HuH-7 (cell line): ENCODE results near the gene PTPN7.
A peak's percentile ranks its signal among the peaks of the same experiment; 100 is the strongest.
"Not testable (repeated sequence)": the region's sequence is repeated elsewhere in the genome, so short reads cannot be mapped to it uniquely, and the experiment has no call there.

Source experiments
- DNase-seq: peaks from one replicate; pipeline ENCODE4 v3.0.0; 2011; ENCODE audit warnings: low spot score

PTPN7 gene

DNA sequence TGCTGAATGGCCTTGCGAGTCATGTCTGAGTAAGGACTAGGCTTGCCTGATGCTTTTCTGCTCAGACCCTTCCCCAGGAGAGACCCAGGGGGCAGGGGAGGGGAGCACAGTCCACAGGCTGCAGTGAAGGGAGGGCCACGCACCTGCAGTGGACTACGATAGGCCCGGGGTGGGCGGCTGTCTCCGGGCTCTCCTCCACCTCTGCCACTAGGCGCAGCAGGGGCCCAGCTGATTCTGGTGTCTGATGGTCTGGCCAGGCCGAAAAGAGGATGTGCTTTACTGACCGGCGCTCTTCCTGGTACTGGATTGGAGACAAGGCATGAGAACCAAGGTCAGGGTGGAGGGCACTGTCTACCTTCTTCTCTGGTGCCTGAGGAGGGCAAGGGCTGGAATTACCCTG lies 8.0 kb downstream of the PTPN7 start:
- no peak for DNase-seq

DNA sequence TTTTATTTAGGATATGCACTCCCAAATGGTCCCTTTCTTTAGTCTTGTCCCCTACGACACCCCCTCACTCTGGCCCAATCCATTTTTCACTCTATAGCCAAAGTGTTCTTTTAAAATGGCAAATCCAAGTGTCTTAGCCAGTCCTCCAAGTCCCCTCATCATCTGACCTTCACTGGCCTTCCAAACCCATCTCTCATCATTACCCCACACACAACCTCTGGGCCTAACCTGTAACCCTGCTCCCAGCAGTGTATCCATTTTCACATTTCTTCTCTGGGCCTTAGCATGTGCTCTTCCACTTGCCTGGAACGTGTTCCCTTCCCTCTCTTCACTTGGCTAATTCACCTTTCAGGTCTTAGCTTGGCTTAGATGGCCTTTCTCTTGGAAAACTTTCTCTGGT lies 9.4 kb downstream of the PTPN7 start:
- DNase-seq: no peak

DNA sequence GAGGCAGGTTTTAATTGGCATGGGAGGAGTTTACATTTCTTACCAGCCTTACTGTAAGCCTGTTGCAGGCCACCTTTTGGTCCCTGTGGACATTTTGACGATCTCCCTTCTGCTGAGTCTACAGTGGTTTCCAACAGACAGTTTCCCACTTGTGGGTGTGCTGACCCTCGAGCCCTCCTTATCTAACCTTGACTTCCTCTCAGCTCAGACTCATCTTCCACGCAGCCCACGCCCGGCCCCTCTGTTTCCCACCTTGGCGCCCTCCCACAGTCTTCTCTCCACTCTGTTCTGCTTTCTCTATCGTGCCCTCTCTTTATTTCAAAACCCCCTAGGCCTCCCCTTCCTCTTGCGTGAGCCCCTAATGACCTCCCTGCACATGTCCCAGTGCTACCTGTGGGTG lies 9.8 kb downstream of the PTPN7 start:
- DNase-seq: no peak

DNA sequence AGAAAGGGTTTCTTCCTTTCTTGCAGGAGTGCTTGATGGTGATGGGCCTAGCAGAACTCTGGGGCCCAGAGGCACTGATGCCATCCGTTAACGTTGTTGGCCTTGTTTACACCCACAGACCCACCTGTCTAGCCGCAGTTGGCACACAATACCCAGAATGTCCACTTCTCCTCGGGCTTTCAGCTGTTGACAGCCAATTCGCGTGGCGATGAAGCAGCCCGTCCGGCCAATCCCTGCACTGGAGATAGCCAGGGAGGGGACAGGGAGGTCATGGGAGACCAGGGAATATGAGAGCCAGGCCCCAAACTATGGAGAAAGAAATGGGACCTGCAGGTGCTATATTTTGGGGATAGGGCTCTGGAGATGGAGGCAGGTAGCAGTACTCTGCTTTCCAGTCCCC lies 10.2 kb downstream of the PTPN7 start:
- DNase-seq: no peak

DNA sequence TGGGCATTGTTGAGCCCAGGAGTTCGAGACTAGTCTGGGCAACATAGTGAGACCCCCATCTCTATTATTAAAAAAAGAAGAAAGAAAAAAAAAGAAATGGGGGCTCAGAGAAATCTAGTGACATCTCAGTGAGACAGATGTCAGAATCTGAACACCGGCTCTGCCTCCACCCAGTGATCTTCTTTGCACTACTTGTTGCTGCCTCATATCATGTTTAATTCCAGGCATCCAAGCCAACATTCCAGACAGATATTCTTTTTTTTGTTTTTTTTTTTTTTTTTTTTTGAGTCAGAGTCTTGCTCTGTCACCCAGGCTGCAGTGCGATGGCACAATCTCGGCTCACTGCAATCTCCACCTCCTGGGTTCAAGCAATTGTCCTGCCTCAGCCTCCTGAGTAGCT lies 10.8 kb downstream of the PTPN7 start:
- DNase-seq: no peak

DNA sequence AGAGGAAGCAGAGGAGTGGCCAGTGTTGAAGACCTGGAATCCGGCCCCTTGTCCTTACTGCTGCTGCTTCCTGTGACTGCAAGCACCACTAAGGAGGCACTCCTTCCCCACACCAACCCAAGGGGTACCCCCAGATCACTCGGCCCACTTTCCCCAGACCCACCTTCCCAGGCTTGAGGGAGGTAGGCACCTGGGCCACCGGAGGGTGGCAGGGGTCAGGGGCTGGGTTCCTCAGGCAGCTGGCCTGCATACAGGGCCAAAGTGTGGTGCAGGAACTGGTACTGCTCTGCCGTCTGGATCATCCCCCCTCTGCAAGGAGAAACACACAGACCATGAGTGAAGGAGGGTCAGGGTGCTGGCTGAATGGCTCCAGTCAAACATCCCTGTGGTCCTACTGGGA lies 12.0 kb downstream of the PTPN7 start:
- no peak for DNase-seq

DNA sequence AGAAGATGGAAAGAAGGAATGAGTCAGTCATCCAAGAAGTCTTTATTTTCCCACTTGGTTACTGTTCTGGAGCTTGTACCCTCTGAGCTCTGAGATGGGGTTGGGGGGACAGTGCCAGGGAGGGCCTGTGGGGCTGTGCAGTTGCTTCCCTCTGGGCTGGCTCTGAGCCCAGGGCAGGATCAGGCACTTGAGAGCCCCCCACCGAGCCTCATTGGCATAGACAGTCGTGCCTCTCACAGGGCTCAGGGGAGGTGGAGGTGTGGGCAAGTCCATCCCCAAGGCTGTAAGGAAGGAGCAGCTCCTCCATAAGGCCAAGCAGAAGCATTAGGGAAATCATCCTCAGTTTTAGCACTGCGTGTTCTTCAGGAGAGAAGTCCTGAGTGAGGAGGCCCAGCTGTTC lies 13.4 kb downstream of the PTPN7 start:
- no peak for DNase-seq

DNA sequence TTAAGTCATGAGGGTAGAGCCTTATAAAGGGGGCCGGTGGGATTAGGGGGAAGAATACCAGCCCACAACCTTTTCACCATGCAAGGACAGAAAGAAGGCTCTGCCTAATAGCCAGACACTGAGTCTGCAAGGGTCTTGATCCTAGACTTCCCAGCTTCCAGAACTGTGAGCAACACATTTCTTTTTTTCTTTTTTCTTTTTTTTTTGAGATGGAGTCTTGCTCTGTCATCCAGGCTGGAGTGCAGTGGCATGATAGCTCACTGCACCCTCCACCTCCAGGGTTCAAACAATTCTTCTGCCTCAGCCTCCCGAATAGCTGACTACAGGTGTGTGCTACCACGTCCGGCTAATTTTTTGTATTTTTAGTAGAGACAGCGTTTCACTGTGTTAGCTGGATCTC lies 14.1 kb downstream of the PTPN7 start:
- DNase-seq: no peak

DNA sequence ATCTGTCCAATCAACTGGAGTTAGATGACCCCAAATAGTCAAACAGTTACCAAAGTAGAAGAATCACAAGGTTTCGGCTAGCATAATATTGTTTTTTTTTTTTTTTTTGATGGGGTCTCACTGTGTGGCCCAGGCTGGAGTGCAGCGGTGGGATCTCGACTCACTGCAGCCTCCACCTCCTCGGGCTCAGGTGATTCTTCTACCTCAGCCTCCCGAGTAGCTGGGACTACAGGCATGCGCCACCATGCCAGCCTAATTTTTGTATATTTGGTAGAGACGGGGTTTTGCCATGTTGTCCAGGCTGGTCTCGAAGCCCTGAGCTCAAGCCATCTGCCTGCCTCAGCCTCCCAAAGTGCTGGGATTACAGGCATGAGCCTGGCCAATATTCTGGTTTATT lies 14.7 kb downstream of the PTPN7 start:
- not testable (repeated sequence) for DNase-seq

DNA sequence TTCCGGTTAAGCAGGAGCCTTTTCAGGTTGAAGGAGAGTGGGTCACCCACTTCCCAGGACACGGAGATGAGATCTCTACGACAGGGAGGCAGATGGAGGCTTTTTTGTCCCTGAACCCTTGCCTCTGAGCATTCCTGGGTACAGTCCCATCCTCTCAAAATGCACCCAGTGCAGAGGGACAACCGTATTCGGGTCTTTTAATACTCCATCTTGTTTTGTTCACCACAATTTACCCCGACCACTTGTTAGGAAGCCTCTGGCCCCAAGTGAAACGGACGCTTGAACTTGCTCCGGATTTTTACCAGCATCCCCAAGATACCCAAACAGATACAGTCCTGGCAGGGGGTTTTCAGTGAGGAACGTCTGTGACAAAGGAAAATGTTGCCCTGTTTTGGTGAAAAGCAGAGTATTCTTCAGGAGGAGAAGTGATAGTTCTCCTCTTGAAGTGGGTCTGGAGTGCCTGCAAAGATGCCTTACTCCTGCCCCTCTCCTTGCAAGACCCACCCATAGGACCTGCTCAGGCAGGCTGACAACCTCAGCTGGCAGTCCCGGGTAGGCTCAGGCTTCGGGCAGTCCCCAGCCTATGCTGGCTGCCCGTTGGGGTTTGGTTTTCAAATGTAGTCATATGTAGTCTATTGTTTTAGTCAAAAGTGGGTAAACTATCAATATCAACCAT lies 15.2 kb downstream of the PTPN7 start:
- no peak for DNase-seq

DNA sequence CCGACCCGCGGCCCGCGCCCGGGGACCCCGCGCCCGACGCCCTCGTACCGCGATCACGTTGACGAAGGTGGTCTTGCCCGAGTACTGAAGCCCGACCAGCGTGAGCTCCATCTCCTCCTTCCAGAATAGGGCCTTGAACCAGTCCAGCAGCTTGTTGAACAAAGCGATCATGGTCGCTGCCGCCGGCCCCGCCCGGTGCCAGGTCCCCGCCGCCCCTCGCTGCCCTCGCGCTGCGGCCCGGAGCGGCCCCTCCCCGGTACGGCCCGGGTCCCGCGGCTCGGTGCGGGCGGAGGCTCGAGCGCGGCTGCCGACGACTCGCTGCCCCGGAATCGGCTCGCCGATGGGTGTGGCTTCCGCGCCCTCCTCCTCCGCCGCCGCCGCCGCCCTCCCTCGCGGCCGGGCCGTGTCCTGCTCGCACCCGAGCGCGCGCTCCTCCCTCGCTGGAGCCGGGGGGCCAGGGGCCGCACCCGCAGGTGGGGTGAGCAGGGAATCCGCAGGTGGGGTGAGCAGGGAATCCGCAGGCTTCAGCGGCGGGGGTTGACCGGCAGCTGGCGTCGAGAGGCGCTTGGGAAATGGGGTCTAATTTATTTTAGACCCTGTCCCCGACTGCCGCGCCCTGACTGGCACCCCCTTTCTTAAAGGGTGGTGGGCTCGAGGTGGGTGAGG lies 15.9 kb downstream of the PTPN7 start, which contains the start of gene ARL8A:
ARL8A (minus strand) TSS at position 336 of the 666 bp plus-strand sequence; CDS start at position 171, 165 bp downstream.
- DNase-seq: peak; percentile 71

DNA sequence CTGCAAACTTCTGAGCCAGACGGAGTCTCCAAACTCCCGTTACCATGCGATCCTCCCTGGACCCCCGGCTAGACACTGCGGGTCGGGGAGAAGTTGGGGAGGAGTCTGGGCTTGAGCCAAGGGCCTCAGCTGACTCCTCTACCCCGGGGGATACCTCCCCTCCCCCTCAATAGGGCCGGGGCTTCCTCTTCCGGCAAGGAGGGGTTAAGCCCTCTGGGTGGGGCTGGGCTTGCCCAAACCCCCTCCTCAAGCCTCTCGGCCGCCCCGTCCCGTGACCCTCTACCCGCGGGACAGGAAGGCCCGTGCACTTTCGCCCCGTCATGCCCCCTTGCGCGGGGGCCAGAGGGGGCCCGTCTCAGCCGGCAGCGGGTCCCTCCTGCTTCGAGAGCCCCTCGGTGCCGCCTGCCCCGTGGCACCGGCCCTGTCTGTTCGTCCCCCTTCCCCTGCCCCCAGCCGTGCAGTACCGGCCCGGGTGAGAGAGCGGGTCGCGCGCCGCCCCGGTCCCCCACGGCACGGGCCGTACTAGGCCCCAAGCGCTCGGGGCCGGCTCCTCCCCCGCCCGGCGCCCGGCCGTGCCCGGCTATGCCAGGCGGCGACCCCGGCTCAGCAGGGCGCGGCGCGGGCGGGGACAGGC lies 16.5 kb downstream of the PTPN7 start:
- peak; percentile 48 for DNase-seq

DNA sequence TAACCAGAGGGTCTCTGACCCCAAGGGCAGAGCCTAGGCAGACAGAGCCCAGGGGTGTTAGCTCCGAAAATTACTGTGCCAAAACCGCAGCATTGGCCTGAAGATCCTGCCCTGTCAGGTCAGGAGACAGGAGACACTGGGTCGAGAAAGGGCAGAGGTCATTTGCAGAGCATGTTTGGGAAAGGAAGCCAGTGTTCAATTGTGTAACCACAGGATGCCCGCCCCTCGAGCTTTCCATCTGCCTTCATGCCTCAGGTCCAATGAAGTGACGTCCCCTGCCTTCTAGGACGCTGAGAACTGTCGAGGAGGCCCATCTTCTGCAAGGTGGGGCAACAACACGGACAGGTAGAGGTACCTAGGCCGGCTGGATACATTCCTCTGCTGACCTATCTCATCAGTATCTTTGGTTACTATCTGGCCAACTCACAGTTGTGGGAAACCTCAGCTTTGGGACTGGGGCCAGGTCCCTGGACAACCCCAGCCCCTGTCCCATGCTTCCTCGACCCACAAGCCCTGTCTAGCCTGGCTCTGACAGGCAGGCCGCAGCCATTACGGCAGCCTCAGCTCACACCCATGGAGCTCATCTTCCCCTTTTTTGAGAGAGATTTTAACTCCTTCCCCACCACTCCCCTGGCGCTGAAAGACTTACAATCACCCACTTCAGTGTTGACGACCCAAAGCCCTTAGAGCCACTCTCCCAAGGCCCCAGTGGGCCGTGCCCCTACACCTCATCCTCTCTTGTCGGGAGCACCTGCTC lies 17.2 kb downstream of the PTPN7 start:
- DNase-seq: peak; percentile 52

DNA sequence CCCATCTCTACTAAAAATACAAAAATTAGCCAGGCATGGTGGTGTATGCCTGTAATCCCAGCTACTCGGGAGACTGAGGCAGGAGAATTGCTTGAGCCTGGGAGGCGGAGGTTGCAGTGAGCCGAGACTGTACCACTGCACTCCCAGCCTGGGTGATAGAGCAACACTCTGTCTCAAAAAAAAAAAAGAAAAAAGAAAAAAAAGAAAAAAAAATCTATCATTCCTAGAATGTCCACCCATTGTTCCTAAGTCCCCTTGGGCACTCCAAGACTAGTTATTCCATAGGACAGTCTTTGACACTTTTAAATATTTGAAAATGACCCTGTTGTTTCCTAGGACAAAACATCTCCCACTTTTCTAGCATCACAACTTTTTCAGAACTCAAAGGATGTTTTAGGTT lies 18.9 kb downstream of the PTPN7 start:
- DNase-seq: not testable (repeated sequence)

DNA sequence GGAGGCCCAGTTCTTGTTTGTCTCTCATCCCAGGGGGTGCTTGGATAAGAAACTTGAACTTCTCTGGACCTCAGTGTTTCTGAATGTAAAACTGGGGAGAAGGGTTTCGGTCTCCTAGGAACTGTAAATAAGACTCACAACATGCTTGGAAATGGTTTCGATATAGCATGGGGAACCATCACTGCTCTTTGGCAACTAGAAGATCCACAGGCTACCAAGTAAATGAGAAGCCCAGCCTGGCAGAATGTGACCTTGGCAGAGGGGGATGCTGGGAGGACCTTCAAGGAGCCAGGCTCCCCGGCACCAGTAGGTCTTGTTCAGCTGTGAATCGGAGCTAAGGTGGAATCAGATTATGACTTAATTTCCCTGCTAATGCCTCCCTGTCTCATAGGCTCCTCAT lies 19.6 kb downstream of the PTPN7 start:
- DNase-seq: no peak

DNA sequence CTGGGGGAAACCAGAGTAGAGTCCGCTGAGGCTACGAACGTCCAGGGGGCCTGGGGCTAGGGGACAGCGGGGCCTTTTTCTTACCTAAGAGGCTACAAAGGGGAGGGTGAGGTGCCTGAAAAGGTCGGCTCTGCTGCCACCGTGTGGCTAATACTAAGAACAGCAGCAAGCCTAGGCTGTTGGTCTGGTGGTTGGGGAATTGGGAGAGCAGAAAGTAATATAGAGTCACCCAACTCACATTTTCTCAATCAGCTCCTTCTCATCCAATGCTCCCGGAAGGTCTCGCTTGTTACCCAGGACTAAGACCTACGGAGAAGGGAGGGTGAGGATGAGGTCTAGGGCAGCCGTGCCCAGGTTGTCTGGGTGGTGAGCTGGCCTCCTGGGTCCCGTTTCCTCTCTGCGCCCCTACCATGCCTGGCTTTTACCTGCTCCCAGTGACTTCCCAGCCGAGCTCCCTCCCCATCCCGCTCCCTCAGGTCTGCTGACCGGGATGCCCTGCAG lies 25.1 kb downstream of the PTPN7 start:
- peak; percentile 97 for DNase-seq

DNA sequence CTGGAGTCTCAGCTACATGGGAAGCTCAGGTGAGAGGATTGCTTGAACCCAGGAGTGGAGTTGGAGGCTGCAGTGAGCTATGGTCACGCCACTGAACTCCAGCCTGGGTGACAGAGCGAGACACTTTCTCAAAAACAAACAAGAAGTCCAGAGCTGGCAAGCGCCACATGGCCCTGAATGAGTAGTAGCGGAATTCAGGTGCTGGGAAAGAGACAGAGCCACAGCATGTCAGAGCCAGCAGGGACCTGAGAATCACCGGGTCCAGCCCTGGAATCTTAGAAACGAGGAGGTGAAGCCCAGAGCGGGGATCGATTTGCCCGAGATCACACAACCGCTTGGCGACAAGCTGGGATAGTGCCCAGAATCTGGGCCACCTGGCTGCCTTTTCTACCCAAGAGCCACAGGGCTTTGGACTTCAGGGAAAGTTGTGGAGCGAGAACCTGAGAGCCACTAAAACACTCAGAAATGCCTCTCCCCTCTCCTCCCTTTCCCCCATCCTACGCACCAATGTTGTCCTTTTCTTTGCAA lies 25.7 kb downstream of the PTPN7 start:
- DNase-seq: no peak

DNA sequence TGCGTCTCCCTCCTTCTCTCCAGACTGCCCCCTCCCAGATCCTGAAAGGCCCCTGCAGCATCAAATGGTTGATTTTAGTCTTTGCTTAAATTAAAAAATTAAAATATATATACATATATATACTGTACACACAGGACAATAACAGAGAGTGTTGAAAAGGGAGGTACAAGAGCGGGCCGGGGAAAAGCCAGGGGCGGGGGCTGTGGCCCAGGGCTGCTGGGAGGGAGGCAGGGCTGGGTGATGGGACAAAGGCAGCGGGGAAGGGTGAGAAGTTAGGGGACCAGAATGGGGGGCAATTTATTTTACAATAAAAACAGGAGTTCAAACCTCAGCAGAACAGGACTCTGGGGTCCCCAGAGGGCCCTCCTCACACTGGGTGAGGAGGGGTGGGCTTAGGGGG lies 26.4 kb downstream of the PTPN7 start:
- no peak for DNase-seq

DNA sequence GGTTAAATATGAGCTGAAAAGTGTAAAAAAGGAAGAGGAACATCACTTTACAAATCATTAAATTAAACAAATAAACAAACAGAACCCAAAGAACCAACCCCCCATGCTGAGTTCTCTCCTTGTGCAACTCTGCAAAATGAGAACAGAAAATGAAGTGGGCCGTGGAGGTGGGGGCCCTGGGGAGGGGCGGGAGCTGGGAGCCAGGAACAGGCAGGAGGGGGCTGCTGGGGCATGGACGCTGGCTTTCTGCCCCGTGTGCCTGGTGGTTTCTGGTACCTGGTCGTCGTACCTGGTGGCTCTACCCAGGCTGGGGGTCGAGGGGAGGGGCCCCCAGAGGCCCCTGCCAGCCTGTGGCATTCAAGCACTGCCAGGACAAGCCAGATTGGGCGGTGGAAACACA lies 26.9 kb downstream of the PTPN7 start:
- DNase-seq: no peak

DNA sequence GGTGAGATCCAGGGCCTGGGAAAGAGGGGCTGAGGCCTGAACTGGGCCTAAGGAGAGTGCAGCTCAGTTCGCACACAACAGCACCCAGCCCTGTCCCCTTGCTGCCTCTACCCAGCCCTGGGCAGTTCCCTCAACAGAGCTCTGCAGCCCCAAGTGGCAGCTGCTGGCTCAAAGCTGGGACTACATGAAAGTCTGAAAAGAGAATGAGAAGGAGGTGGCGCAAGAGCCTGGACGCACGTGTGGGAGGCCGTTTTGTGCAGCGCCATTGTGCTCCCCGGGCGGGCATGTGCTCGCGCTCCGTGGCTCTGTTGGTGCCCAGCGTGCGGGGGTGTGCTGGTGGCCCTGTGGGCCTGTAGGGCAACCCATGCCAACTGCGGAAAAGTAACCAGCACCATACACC lies 27.4 kb downstream of the PTPN7 start:
- no peak for DNase-seq

DNA sequence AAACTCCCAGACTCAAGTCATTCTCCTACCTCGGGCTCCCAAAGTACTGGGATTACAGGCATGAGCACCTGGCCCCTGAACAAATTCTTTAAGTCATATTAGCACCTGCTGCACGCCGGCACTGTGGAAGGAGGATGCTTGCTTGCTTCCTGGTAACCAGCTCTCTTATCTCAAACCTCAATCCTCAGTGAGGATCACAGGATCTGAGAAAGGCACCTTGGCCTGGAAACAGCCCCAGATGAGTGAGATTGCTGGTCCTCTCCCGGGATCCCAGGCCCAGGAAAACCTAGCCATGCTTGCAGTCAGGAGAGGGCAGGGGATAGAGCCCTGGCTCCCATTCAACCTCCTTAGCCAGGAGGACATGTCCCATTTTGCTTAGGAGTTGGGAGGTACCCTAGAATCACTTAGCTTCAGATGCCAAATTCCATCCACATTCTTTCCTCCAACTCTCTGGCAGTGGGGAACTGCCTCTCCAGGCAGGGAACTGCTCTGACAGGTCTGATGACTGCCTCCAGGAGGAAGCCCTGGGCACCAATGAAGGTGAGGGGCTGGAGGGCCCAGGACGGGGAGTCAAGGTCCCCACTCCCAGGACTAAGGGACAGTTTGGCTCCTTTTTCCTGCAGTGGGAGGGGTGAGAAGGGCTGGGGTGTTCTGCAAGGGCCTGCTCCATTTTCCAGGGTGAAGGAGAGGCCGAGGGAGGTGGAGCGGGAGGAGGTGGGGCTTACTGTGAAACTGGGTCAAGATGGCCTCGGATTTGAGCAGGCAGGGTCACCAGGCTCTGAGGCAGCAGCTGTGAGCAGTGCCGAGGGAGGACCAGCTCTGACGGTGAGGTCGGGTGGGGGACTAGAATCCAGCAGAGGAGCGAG lies 28.2 kb downstream of the PTPN7 start:
- DNase-seq: no peak
